Hematopoietic multipotent progenitor cell treated with erythropoietin and hydrocortisone succinate and interleukin-3 and kit ligand, for 8 days (in vitro differentiated cells): Measurements from ENCODE around the gene GALNS.

Source experiments
- DNase-seq: peaks from one replicate; pipeline ENCODE4 v3.0.0-alpha.2; 2015

Gene GALNS

DNA sequence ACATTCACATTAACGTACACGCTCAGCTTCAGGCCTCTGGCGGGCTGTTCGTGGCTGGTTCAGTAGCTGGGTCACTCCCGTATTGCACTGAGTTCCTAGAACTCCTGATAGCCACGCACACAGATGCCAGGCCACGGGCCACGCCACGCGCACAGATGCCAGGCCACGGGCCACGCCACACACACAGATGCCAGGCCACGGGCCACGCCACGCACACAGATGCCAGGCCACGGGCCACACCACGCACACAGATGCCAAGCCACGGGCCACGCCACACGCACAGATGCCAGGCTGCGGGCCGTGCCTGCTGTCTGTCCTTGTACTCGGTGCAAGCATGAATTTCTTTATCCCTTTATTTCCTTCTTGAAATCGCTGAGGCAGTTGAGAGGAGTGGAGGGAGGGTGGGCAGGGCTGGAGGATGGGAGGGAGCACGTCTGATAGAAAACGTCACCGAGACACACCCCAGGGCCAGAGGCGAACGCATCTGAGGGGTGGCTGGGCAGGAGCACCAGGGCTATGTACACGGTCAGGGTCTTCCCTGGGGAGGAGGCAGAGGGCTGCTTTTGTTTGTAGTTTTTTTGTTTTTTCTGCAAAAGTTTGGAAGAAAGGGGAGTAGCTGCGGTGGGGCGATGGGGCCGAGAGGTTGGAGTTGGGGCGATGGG is 18.3 kb upstream of the GALNS start:
- no peak for DNase-seq

DNA sequence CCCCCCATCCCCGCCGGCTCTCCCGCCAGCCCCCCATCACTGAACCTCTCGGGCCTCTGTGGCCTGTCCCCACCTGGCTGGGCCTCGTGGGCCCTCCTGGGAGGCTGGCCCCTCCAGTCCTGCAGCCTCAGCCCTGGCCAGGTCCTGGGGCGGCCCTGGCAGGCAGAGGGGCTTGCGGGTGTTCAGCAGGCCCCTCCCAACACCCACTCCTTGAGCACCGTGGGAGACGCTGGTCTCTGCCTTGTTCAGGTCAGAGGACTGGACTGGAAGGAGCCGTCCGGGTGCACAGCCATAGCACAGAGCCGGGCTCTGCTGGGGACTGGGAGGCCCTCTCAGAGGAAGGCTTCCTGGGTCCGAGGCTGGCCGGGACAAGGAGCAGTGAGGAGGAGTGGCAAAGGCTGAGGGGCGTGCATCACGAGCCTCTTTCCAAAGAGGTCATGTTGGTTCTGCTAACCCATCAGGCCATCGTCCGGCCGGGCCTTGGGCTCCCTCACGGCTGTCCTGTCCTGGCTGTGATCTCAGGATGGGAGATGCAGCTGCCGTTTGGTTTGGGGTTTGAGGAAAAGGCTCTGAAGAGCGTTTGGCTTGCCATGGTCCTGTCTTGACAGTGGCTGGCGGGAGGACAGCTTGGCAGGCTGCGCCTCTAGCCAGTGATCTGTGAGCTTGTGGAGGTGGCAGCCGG is 16.0 kb upstream of the GALNS start:
- DNase-seq = no peak

GRCh38 chr16:88871730-88872416 is 15.1 kb upstream of the GALNS start:
- no peak for DNase-seq

GRCh38 chr16:88871349-88871702 is 14.6 kb upstream of the GALNS start:
- peak; percentile 9 for DNase-seq

- DNase-seq = peak; percentile 12
These were observed 14.0 kb upstream of the GALNS start for GRCh38 chr16:88870608-88871348.

- no peak for DNase-seq
These were observed 12.9 kb upstream of the GALNS start for GRCh38 chr16:88869673-88869980.

GRCh38 chr16:88868974-88869672 is 12.4 kb upstream of the GALNS start:
- no peak for DNase-seq

DNA sequence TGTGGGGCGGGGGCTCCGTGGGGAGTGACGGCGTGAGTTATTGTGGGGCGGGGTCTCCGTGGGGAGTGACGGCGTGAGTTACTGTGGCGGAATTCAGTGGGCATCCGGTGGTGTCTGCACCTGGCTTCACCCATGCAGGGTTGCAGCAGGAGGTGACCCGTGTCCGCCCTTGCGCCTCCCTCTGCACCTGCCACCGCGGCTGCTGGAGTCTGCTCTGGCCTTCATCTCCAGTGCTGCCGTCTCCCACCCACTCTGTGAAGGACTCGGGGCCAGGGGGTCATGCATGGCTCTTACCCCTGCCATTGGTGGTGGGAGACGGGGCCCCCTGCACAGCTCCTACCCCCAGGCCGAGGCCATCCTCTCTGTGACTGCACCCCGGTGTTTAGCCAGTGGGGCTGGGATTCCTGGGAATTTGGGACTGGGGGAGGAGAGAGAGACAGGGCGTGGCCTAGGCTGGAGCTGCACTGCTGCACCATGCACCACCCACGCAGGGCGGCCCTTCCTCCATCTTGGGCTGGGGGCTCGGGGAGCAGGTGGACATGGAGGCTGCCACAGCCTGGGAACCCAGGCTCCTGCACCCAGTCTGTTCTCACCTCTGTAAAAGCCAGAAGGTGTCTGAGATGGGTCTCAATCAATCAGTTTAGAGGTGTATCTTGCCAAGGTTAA is 11.0 kb upstream of the GALNS start:
- DNase-seq = no peak

GRCh38 chr16:88866151-88866920 is 9.6 kb upstream of the GALNS start, which contains the start of gene PABPN1L:
Gene PABPN1L (minus strand): TSS chr16:88866660. CDS start chr16:88866606, 54 bp downstream.
- DNase-seq = no peak

GRCh38 chr16:88865742-88866141 is 9.0 kb upstream of the GALNS start:
- no peak for DNase-seq

GRCh38 chr16:88865310-88865709 is 8.6 kb upstream of the GALNS start:
- no peak for DNase-seq

GRCh38 chr16:88864521-88864920 is 7.8 kb upstream of the GALNS start:
- no peak for DNase-seq

DNA sequence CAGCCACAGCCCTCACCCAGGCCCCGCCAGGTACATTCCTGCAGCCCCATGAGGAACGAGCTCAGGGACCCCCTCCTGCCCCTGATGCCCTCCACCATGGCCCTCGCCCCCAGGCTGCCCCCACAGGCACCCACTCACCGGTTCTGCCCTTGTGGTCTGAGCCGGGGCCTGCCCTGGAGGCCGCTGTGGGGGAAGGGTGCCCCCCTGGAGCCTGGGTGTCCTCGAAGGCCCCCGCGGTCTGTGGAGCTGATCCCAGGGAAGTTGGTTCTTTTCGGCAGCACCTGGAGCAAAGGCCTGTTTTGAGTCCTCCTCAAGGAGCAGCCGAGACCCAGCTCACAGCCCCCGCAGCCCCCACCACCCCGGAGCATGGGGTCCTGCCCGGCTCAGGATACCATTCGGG is 7.4 kb upstream of the GALNS start:
- DNase-seq = no peak

GRCh38 chr16:88863426-88863825 is 6.7 kb upstream of the GALNS start:
- DNase-seq = no peak

DNA sequence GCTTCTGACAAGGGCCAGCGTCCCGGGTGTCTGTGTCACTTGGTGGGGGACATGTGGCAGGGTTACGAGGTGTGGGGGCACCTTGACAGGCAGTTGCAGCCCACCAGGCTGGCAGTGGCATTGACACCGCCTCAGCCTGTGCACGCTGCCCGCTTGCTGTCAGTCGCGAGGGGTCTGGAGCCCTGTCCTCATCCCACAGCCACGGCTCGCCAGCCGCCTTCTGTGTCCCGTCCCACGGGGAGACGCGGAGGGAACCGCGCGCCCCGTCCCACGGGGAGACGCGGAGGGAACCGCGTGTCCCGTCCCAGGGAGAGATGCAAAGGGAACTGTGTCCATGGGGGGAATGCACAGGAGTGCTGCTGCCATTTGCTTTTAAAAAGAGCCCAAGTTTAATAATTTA is 6.2 kb upstream of the GALNS start:
- no peak for DNase-seq

GRCh38 chr16:88861359-88861758 is 4.6 kb upstream of the GALNS start:
- no peak for DNase-seq

DNA sequence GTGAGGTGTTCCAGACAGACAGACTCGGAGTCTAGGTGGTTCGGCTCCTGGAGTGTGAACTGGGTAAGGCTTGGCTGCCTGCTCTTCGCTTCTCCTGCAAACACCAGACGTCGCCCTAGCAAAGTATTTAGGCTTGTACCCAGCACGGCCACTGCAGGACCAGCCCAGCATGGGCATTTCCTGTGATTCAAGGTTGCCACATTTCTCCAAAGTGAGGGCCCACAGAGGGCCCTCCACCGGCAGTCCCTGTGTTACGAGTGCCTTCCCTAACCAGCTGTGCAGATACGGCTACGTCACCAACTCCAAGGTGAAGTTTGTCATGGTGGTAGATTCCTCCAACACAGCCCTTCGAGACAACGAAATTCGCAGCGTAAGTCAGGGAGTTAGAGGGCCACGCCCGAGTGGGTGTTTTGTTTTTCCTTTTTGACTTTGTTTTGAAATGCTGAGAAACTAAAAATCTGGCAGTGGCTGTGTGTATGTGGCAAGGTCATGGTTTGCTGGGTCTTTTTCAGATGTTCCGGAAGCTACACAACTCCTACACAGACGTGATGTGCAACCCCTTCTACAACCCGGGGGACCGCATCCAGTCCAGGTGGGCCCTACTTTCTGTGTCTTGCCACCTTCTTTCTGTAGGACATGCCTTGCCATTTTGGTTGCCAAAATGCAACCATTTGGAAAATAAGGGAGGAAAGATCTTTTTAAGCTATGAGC is 2.8 kb upstream of the GALNS start:
- DNase-seq = no peak

DNA sequence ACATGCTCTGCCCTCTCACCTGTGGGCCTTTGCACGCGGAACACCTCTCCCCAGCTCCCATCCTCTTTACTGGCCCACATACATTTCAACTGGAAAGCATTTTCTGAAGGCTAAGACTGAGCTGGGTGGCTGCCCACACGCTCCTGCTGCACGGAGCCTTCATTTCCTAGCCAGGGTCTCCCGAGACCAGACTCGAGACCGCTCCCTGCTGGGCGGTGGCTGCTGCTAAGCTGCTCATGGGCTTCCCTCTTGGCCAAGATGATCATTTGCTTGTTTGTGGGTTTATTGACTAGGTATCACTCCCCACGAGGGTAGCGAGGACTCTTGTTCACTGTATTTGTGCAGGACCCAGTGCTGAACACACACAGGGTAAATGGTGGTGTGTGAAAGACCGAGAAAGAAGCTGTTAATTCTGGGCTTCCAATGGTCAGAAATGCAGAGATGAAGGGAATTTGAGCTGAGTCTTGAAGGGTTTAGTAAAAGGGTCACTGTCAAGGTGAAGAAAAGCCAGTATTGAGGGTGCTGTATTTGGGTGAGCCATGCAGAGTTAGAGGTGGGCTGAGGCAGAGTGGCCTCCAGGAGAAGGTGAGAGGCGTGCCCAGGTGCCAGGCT is 1.1 kb upstream of the GALNS start:
- DNase-seq = peak; percentile 87

GRCh38 chr16:88856122-88856827 is 472 bp downstream of the GALNS start:
- no peak for DNase-seq

DNA sequence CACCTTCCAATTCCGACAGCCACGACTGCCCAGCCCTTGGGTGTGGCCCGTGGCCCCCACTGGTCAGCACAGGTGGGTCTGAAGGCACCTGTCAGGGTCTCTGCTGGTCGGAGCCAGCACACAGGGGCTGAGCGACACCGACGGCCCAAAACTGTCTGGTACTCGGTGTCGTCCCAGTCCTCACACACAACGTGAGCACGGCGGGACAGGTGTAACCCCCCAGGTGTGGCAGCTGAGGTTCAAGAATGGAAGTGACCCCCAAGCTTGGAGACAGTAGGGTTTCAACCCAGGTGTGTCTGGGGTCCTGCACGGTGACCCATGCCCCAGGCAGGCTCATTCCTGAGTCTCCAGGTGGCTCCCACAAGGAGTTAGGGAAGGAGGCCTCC is 1.0 kb downstream of the GALNS start:
- no peak for DNase-seq
